Uterus (tissue), 4 donors: ENCODE data around the gene DLGAP3. TPM values are rescaled to one million over a fixed set of nuclear protein-coding genes. Genes with fewer than 3 reads are reported as not detected.

ENCODE experiments used
- DNase-seq, 2 donors: peaks; one replicate each; pipeline ENCODE4 v3.0.0-alpha.2; 2019 to 2020
- H3K27ac ChIP-seq, 2 donors: fragments of 200-600 bp; sonication (generic); 1 replicate in 1 of 2; 2 replicates in 1 of 2; pipeline ENCODE4 v1.5.1; 2016 to 2018
- H3K27me3 ChIP-seq, 2 donors: fragments of 200-600 bp; sonication (generic); one replicate each; pipeline ENCODE4 v1.5.1; 2018 to 2019; ENCODE audit warnings: control low read depth in 1 of 2
- H3K36me3 ChIP-seq, 2 donors: fragments of 200-600 bp; sonication (generic); one replicate each; pipeline ENCODE4 v1.5.1; 2019; ENCODE audit warnings: control low read depth in 1 of 2
- H3K4me1 ChIP-seq, 2 donors: fragments of 200-600 bp; sonication (generic); one replicate each; pipeline ENCODE4 v1.5.1; 2018 to 2019; ENCODE audit warnings: control low read depth in 1 of 2
- H3K4me3 ChIP-seq, 2 donors: fragments of 200-600 bp; sonication (generic); 1 replicate in 1 of 2; 2 replicates in 1 of 2; pipeline ENCODE4 v1.5.1; 2018 to 2019; ENCODE audit warnings: mild to moderate bottlenecking in 1 of 2
- H3K9me3 ChIP-seq, 2 donors: fragments of 200-600 bp; sonication (generic); one replicate each; pipeline ENCODE4 v1.5.1; 2019; ENCODE audit warnings: control low read depth in 1 of 2
- POLR2A ChIP-seq, 2 donors: fragments of 450-650 bp; IDR thresholded peaks; one replicate each; pipeline ENCODE4 v1.6.1; 2016; ENCODE audit warnings: antibody characterized with exemption in 2 of 2, mild to moderate bottlenecking in 1 of 2, moderate library complexity in 1 of 2
- intact Hi-C: fragments of 100-400 bp; cut with DNase I; formaldehyde crosslinking; loops from one replicate; pipeline ENCODE4 v1.15.1; 2023; ENCODE audit warnings: low total_unique reads
- total RNA-seq, 4 donors: library from RNA; depleted of rRNA in 3 of 4; stranded (reverse); fragments of >200 nt in 3 of 4; gene quantifications; one replicate each; pipeline versions ENCODE4 v1.1.0 to v1.2.4, GENCODE V29; 2014 to 2023
- TF ChIP-seq, protein P1 (sequence below), 4 experiments: fragments of 200-600 bp in 2 of 4; fragments of 450-650 bp in 2 of 4; sonication (generic) in 2 of 4; IDR thresholded peaks; one replicate each; pipeline ENCODE4 v1.5.1; 2016 to 2019; ENCODE audit warnings: antibody characterized with exemption in 4 of 4, mild to moderate bottlenecking in 2 of 4, moderate library complexity in 1 of 4
- donor health status: DM: yes; HTN: yes; CAD: no.

Gene DLGAP3
- total RNA-seq, 4 donors from 2014 or later, result 0.14 TPM; not detected in 3

DNA sequence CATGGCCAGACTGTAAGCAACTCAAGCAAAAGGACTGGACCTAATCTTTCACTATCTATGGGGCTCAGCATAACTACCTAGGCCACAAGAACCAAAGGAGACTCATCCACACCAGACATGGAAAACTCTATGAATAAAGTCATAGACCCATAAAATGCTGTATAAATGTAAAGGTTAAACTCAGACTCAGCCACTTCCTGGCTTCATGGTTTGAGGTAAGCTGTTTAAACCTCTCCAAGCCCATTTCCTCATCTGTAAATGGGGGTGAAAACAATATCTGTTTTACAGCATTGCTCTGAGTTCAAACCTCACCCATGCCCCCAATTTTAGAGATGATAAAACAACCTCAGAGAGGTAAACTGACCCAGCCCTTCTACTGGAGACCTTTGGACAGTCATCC is 65.9 kb downstream of the DLGAP3 start:
- Histone ChIP-seq H3K27ac (no peak overlapping the region), H3K4me3 (no peak overlapping the region), H3K4me1 (peaks cover 0 to 6% of the 10 kb centered on the region in 2 donors), H3K9me3 (no peaks in the 10 kb centered on the region), H3K27me3 (no peaks in the 10 kb centered on the region), H3K36me3 (no peaks in the 10 kb centered on the region)
- intact Hi-C loops, result no loop called here
- no peak for TF ChIP-seq POLR2A (IDR thresholded peaks at IDR 0.05)
- TF ChIP-seq, protein P1, sequence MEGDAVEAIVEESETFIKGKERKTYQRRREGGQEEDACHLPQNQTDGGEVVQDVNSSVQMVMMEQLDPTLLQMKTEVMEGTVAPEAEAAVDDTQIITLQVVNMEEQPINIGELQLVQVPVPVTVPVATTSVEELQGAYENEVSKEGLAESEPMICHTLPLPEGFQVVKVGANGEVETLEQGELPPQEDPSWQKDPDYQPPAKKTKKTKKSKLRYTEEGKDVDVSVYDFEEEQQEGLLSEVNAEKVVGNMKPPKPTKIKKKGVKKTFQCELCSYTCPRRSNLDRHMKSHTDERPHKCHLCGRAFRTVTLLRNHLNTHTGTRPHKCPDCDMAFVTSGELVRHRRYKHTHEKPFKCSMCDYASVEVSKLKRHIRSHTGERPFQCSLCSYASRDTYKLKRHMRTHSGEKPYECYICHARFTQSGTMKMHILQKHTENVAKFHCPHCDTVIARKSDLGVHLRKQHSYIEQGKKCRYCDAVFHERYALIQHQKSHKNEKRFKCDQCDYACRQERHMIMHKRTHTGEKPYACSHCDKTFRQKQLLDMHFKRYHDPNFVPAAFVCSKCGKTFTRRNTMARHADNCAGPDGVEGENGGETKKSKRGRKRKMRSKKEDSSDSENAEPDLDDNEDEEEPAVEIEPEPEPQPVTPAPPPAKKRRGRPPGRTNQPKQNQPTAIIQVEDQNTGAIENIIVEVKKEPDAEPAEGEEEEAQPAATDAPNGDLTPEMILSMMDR (IDR thresholded peaks at IDR 0.05), result no peak
- no peak for DNase-seq

DNA sequence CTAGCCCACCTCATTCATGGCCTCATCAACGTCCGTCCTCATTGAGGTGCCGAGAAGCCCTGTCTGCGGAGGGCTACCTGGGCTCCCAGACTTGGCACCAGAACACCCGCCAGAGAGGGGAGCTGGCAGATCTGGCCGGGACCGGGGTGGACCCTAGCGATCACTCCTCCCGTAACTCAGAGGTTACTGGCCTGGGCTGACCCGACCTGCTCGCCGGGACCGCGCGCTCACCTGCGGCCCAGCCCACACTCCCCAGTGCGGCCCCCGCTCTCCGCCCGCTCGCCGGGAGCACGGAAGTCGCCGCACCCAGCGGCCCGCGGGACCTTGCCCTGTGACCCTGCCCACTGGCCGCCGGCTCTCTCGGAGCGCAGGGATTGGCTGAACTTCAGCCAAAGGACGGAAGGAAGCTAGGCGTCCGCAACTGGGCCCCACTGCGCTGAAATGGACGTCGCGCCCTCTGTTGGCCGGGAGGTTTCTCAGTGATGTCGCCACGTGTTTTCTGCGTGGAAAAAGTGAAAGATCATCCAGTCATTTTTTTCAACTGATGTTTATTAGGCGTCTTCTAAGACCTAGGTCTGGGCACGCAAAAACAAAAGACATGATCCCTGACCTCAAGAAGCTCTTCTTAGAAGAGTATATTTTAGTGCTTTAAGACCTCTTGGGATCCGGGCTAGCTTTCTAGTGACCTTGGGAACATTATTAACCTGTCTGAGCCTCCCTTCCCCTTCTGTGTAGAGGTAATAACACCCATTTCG is 69.8 kb downstream of the DLGAP3 start, which contains the start of gene SMIM12:
Gene SMIM12, minus strand, starts transcription at position 304 of the 755 bp plus-strand sequence. CDS start 3,772 bp downstream, outside the sequence.
- Histone ChIP-seq H3K9me3 (no peaks in the 10 kb centered on the region), H3K4me3 (peak within 1 kb of the TSS; percentile 78), H3K27me3 (no peaks in the 10 kb centered on the region), H3K4me1 (peaks cover 4 to 14% of the 10 kb centered on the region in 2 donors), H3K36me3 (no peaks in the 10 kb centered on the region), H3K27ac (peak within 1 kb of the TSS; percentile 80 to 85)
- peak; percentile 93 for DNase-seq
- peak; percentile 66 to 78 for TF ChIP-seq POLR2A (IDR thresholded peaks at IDR 0.05)
- TF ChIP-seq, protein P1 (IDR thresholded peaks at IDR 0.05), result peak; percentile 87 to 95 (median 92)
- intact Hi-C loops, result no loop called here

DNA sequence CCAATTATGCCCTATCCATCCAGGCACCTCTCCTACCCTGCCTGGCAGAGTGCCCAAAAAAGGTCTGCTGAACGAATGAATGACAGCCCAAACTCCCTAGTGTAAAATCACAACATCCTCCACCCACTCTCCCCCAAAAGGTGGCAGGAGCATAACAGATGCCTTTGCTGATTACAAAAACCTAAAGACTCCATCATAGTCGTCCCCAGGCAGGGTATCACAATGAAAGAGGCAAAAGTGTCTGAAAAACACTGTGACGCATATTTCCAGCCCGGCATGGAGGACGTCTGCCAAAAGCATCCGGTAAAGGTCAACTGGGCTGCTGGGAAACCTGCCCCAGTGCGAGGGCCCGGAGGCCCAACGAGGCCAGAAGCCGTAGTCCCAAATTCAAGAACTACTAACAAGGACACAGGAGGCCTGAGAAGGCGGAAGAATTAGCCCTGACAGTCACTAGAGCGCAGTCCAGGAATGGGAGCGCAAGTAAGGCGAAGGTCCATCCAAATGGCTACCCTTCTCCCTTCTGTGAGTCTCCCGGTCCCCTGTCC is 70.5 kb downstream of the DLGAP3 start:
- TF ChIP-seq POLR2A (IDR thresholded peaks at IDR 0.05), result no peak
- TF ChIP-seq, protein P1 (IDR thresholded peaks at IDR 0.05), result no peak
- H3K36me3 ChIP-seq, result no peaks in the 10 kb centered on the region
- intact Hi-C loops, result no loop called here
- H3K4me1 ChIP-seq, result peaks cover 4 to 14% of the 10 kb centered on the region in 2 donors
- no peaks in the 10 kb centered on the region for H3K9me3 ChIP-seq
- H3K27me3 ChIP-seq, result no peaks in the 10 kb centered on the region
- peak overlapping the region; percentile 80 to 85 for H3K27ac ChIP-seq
- peak overlapping the region; percentile 78 for H3K4me3 ChIP-seq
- DNase-seq, result peak in 1 of 2 donors; percentile 28

DNA sequence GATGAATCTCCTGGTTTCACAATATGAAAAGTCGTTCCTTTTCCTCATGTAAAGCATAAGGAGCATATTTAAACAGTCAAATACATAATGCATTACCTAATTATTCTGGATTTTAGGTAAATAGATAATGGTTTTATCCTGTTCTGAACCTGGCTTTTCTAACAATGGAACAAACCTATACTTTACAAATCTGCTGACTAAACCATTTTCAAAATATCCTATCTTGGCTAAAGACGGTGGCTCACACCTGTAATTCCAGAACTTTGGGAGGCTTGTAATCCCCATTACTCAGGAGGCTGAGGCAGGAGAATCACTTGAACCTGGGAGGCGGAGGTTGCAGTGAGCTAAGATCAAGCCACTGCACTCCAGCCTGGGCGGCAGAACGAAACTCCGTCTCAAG is 72.8 kb downstream of the DLGAP3 start:
- Histone ChIP-seq H3K27ac (no peak overlapping the region), H3K27me3 (no peaks in the 10 kb centered on the region), H3K4me3 (no peak overlapping the region), H3K36me3 (no peaks in the 10 kb centered on the region), H3K4me1 (peaks cover 4 to 14% of the 10 kb centered on the region in 2 donors), H3K9me3 (no peaks in the 10 kb centered on the region)
- TF ChIP-seq, protein P1 (IDR thresholded peaks at IDR 0.05), result no peak
- no peak for TF ChIP-seq POLR2A (IDR thresholded peaks at IDR 0.05)
- no peak for DNase-seq
- intact Hi-C loops, result no loop called here

DNA sequence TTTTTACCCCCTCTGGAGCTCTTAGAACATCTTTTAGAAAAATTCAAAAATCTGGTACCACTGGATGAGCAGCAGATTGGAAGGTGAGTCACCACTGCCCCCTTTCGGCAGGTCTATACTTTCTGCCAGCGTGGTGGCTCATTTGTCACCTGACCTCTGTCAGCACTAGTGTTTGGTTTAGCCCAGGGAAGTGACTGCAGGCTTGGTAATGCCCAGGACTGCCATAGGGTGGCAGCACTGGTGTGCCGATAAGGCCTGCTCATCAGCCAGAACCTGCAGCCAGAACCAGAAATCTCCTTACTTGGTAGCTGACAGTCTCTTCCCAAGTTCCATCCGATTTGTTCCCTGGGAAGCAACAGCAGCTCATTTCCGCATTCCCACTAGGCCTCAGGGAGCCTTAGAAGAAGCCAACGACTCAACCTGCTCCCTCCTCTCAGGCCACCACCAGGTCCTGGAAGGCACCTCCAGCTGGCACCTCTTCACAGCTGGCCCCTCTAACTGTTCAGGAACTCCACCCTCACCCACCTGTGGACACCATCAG is 76.7 kb downstream of the DLGAP3 start:
- H3K27ac ChIP-seq, result peak overlapping the region; percentile 48 to 73
- intact Hi-C loops, result loop anchor here (5.0 kb wide), 1 partner anchor 65 kb away; no protein-coding TSS in a partner anchor
- H3K4me1 ChIP-seq, result peaks cover under 1 to 3% of the 10 kb centered on the region in 2 donors
- TF ChIP-seq, protein P1 (IDR thresholded peaks at IDR 0.05), result peak; percentile 67 to 92 (median 84)
- no peak for TF ChIP-seq POLR2A (IDR thresholded peaks at IDR 0.05)
- H3K9me3 ChIP-seq, result no peaks in the 10 kb centered on the region
- H3K4me3 ChIP-seq, result no peak overlapping the region
- H3K27me3 ChIP-seq, result no peaks in the 10 kb centered on the region
- no peaks in the 10 kb centered on the region for H3K36me3 ChIP-seq
- peak; percentile 80 to 83 for DNase-seq
